ENCODE data around the gene DDTL.
"Not testable (repeated sequence)": the region's sequence is repeated elsewhere in the genome, so short reads cannot be mapped to it uniquely, and the experiment has no call there.

DNA sequence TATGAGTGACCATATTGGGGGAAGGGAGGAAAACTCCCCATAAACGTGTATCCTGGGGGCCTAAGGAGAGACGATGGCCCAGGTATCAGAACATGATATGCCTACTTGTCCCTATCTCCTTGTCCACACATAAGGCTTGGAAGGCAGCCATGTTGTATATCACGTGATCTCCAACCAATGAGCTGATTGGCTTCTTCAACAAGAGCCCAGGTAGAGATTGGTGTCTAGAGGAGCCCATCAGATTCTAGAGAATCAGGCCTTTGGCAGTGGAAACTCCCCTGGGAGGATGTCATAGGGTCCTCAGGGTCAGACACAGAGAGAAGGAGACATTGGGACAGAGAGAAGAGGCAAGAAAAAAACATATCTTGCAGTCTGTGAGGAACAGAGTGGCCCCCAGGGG, 19.3 kb upstream of the DDTL start:
- not testable (repeated sequence) for TF ChIP-seq EZH2 (IDR thresholded peaks at IDR 0.05; ENCODE audit: borderline replicate concordance, low read length)
- TF ChIP-seq, protein P1, sequence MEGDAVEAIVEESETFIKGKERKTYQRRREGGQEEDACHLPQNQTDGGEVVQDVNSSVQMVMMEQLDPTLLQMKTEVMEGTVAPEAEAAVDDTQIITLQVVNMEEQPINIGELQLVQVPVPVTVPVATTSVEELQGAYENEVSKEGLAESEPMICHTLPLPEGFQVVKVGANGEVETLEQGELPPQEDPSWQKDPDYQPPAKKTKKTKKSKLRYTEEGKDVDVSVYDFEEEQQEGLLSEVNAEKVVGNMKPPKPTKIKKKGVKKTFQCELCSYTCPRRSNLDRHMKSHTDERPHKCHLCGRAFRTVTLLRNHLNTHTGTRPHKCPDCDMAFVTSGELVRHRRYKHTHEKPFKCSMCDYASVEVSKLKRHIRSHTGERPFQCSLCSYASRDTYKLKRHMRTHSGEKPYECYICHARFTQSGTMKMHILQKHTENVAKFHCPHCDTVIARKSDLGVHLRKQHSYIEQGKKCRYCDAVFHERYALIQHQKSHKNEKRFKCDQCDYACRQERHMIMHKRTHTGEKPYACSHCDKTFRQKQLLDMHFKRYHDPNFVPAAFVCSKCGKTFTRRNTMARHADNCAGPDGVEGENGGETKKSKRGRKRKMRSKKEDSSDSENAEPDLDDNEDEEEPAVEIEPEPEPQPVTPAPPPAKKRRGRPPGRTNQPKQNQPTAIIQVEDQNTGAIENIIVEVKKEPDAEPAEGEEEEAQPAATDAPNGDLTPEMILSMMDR (conservative IDR thresholded peaks at IDR 0.05 in 1 of 2, IDR thresholded peaks at IDR 0.05 in 1 of 2; ENCODE audit: extremely low read depth in 1 of 2, insufficient read depth in 1 of 2, low read depth in 1 of 2, low read length in 2 of 2) = not testable (repeated sequence)

Measured in mammary epithelial cell (primary cell).